Fibroblast of mammary gland (primary cell): ENCODE results near the gene SPOCK3.

Experiments used
- DNase-seq: peaks from one replicate; pipeline ENCODE4 v3.0.0-alpha.2; 2010; ENCODE audit warnings: low read depth
- H3K4me3 ChIP-seq: 2 replicates; pipeline ENCODE4 v1.5.1; 2011; ENCODE audit warnings: low read depth, mild to moderate bottlenecking, low read length, moderate library complexity; ENCODE audit not compliant: control insufficient read depth
- CTCF ChIP-seq: conservative IDR thresholded peaks from 2 replicates; pipeline ENCODE4 v1.5.1; 2011; ENCODE audit warnings: low read depth, low read length, inconsistent platforms; ENCODE audit not compliant: control insufficient read depth, insufficient read depth

The SPOCK3 gene

GRCh38 chr4:167088115-167088514, 146.2 kb downstream of the SPOCK3 start:
- DNase-seq: no peak
- H3K4me3 ChIP-seq: no peak overlapping the region
- no peak for TF ChIP-seq CTCF

GRCh38 chr4:167084321-167084720, 150.0 kb downstream of the SPOCK3 start:
- no peak overlapping the region for H3K4me3 ChIP-seq
- TF ChIP-seq CTCF: no peak
- DNase-seq: no peak

- no peak for DNase-seq
- TF ChIP-seq CTCF: no peak
- no peak overlapping the region for H3K4me3 ChIP-seq
These were observed 154.5 kb downstream of the SPOCK3 start for GRCh38 chr4:167079762-167080161.

- no peak overlapping the region for H3K4me3 ChIP-seq
- TF ChIP-seq CTCF: no peak
- no peak for DNase-seq
These were observed 181.6 kb downstream of the SPOCK3 start for GRCh38 chr4:167052631-167053091.

GRCh38 chr4:167049257-167049656, 185.0 kb downstream of the SPOCK3 start:
- no peak for TF ChIP-seq CTCF
- DNase-seq: no peak
- no peak overlapping the region for H3K4me3 ChIP-seq

- DNase-seq: no peak
- no peak overlapping the region for H3K4me3 ChIP-seq
- TF ChIP-seq CTCF: no peak
These were observed 192.8 kb downstream of the SPOCK3 start for GRCh38 chr4:167041524-167041923.

GRCh38 chr4:167035390-167035789, 198.9 kb downstream of the SPOCK3 start:
- no peak for TF ChIP-seq CTCF
- no peak overlapping the region for H3K4me3 ChIP-seq
- DNase-seq: no peak
